Measurements from ENCODE around the gene ZBTB42. TPM values are rescaled to one million over a fixed set of nuclear protein-coding genes. Genes with fewer than 3 reads are reported as not detected.
A peak's percentile ranks its signal among the peaks of the same experiment; 100 is the strongest.

ZBTB42 gene
- total RNA-seq, 1 donor from 2014 or later: 7.0 TPM

DNA sequence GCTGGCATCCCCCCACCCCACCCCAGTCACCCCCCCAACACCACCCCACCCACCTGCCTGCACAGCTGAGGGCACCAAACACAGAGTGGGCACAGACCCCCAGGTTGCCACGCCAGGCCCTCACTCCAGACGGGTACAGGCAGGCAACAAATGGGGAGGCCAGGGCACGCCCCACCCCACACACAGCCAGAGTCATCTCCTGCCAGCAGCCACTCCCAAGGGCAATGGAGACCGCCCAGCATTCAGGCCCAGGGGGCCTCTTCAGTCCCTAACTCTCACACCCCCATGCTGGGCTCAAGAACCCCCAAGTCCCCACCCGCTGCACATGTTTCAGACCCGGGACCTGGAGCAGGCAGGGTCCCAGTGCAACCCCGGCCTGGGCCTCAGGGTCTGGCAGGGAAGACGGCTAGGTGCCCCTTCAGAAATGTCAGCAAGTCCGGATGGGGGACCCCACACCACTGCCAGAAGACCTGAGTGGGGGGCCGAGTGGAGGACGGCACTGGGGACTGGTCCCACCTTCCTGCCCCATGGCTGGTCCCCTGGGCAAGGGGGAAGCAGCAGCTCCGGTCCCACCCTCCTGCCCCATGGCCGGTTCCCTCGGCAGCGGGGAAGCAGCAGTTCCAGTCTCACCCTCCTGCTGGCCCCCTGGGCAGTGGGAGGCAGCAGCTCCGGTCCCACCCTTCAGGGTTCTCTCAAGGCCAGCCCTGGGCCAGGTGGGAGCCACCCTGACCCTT lies 17.2 kb upstream of the ZBTB42 start:
- DNase-seq: no peak

DNA sequence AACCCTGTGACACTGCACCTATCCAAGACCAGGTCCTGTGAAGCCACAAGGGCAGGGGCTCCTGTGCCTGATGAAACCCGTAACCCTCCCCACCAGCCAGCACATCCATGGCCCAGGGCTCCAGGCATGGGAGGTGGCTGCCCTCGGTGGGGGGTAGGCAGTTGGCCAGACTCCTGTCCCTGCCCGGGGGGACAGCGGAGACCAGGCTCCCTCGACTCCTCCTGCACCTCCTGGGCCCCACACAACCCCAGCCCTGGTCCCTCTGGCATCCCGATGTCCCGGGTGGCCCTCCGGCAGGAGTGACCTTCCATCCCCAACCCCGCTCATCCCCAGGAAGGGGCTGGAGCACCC lies 16.7 kb upstream of the ZBTB42 start:
- DNase-seq: no peak

DNA sequence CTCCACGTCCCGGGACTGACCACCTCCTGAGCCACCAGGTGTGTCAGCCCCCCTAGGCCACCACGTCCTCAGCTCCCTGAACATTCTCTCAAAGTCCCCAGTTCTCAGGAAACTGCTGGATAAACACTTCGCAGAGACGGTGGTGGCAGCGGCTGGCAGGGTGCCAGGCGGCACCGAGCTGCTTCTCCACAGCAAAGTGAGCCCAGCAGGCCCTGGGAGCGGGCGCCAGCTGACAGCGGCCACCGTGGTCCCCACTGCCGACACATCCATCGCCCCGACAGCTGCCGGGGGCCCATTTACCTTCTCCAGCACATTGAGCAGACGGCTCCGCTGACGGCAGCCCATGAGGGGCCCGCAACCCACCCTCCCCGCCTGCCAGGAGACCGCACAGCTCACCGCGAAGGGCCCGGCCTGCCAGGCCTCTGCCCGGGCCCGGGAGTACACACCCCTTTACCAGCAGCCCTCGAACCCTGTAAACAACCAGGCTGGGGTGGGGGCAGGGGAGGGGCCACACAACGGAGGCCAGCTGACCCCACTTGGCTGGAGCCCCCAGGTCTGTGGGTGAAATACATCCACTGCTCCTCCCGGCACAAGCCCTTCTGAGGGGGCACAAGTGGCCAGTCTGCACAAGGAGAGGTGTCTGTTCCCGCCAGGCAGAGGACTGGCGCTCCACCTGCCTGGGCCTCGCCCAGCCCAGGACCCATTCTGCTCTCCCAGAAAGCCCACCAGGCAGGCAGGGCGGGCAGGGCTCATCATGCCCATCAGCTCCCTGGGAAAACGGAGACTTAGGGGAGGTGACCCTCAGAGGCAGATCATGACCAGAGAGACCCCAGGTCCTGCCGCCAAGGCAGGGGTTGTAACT lies 15.8 kb upstream of the ZBTB42 start:
- DNase-seq: peak; percentile 44

DNA sequence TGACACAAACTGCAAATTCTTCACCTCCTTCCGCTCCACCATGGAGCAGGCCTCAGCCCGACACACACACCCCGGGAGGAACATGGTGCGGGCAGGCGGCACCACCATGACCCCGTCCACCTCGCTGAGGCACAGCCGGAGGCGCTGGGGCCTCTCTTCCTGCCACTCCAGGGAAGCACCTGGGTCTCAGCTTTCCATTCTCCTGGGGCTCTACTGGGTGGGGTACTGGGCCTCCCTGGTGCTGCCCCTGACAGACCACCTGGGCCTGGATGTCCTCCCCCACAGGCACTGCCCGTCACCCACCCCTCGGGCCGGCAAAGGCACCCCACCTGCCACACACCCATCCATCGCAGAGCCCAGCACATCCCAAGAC lies 15.2 kb upstream of the ZBTB42 start:
- DNase-seq: no peak

DNA sequence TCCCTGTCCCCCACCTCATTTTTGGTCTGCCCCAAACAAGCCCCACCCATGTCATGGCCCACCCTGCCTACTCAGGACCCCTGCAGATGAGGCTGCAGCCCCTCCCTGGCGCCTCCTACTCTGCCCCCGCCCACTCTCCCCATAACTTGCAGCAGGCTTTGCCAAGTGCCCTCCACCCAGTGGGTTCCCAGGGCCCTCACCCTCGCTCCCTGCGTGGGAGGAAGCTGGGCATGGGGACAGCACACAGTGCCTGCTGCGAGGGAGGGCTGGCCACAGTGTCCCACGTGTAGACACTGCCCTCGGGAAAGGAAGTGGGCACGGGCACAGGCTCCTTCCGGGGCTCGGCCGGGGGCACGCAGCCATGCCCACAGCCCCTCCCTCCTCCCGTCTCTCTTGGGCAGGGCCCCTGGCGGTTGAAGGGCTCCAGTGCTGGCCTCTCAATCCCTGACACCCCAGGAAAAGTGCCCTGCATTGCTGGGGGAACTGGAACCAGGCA lies 14.8 kb upstream of the ZBTB42 start:
- DNase-seq: no peak

DNA sequence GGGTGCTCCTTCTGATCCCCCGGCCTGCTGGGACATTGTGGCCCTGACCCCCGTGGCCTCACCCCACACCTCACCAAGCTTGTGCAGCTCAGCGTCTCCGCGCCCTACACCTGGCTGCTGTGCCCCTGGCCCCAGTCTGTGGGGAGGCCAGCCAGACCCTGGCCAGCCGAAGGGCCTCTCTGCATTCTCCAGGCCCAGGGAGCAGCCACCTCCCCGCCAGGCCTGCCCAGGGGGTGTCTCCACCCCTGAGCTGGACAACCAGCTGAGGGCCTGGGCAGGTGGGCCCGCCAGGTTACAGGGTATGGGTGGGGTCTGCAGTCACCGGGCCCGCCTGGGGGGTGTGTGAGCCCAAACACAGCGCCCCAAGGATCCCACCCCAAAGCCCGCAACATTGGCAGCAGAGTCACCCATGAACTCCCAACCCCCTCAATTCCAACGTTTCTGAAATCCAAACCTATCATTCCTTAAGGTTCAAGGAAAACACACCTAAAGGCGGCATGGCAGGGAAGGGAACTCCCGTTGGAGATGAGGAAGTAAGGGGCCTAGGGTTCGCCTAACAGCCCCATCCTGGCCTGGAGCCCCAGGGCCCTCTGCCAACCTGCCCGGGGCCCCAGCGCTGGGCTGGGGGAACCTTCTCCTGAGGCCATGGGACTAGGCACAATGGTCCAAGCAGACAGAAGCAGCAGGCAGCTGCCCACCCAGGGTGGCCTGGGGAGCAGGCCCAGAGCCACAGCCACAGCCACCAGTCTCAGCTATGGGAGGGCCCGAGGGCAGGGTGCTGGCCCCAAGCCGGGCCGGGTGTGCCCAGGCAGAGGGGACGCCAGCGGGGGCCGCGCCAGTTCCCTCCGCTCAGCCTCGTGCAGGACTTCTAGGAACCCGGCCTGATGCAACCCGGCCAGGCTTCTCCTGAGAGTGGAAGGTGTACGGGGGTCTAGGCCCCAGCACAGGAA lies 13.9 kb upstream of the ZBTB42 start:
- DNase-seq: no peak

DNA sequence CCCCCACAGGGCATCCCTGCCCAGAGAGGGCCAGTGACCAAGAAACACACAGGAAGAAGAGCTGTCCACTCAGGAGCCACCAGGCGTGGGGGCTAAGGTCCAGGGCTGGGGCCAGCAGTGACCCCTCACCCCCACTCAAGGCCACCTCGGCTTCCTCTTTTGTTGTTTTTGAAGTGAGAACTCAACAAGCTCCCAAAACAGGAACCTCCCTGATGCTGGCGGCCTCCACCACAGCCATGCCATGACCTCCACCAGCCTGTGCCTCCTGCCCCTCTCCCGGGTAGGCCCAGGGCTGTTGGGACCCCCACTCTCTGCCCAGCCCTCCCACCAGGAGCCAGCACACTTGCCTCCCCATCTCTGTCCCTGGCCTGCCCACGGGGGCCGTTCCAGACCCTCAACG lies 13.2 kb upstream of the ZBTB42 start:
- DNase-seq: no peak

DNA sequence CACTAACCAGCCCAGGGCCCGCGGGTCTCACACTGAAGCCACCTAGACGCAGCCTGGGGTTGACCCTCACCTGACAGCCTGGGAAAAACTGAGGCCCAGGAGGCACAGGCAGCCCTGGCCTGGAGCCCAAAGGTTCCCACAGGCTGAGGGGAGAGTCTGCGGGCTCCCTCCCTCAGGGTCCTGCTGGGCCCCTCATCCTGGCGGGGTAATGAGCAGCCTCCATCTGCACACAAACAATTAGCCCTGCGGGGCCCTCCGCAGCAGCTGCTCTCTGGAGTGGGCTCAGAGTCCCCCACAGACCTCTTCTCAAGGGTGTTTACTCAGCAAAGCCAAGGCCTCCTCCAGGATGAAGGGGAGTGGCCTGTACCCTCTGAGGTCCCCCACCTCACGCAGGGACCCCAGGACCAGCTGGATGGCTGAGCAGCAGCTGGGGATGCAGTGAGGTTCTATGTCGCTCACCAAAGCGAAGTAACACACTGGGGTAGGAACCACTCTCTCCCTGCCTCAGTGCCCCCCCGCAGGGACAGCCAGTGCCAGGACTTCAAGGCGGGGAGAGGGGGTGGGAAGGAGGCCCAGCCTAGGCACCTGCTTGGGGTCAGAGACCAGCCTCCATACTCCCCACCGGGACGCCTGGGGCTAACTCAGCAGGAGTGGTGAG lies 12.6 kb upstream of the ZBTB42 start:
- no peak for DNase-seq

DNA sequence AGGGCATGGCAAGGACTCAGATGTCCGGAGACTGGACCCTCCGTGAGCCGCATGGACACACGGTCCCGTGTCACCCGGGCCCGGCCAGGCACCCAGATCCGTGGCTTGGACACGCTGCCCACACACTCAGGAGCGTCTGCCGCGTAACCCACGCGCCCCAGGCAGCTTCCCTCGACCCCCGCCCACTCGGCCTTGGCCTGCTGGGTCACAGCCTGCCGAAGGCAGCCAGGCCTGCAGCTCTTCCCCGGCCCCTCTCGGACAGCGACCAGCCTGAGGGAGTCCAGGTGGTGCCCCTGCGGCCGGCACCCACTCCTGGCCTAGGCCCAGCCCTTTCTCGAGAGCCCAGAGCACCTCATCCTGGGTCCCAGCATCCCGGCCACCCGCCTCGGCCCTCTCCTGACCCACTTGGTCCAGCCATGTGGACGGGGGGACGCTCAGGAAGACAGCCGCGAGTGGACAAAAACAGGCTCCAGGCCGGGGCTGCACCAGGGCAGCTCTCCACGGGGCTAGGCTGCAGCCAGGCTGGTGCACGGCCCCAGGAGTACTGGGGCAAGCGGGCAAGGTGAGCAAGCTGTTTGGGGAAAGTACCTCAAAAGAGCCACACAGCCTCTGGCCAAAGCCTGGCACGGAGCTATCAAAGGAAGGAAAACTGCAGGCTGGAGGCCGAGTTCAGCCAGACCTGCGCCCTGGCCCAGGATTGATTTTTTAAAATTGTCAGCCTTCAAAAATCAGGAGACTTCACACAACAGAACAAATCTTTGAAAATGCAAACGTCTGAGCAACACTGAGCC lies 11.8 kb upstream of the ZBTB42 start:
- DNase-seq: no peak

DNA sequence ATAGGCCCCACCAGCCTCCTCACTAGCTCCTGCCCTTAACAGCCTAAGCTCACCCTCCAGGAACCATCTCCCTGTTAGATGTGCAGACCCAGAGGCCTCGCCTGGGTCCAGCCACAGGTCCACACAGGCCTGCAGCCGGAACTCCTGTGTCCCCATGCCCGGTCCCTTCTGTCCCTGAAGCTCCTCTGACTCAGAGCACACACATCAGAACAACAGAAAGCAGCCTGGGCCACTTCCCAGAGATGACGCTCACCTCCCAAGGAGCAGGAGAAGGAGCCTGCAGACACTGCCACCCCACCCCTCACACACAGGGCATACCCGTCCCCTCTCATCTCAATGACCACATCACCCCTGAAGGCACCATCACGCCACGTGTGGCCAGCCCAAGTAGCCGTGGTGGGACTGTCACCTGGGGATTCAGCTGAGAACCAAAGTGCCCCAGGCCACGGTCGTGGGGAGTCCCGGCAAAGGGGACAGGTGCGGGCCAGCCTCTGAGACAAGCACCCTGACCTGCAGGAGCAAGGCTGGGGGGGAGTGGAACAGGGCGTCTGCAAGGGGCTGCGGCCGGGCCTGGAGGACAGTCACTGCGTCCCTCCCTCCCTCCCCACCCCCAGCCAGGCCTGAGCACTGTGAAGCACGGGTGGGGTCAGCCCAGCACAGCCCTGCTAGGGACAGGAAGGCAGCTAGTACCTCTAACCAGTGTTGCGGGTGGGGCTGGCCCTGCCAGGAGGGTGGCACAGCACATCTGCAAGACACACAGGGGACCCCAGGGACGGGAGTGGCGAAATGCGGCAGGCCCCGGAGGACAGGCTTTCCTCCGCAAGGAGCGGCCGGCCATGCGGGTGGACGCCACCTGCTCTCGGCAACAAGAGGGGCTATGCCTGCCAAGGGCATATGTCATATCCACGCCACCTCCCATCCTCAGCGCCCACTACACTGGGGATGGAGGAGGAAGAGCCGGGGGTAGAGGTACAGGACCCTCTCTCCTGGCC lies 10.9 kb upstream of the ZBTB42 start:
- DNase-seq: no peak

DNA sequence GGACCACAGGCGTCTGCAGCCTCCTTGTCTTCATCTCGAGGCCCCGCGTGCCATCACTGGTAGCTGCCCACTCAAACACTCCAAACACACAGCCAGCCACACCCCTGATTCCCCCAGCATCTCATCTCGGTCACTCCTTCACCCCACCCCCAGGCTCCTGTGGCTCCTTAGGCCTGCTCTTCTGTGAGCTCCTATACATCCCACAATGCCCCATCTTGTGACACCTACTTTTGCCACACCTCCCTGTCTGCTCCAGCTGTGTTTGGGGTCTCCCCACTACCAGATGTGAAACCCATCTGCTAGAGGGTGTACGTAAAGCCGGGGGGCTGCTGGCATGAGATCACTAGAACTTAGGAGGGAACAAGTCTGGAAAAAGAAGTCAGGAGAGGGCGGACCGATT lies 9.5 kb upstream of the ZBTB42 start:
- DNase-seq: no peak

DNA sequence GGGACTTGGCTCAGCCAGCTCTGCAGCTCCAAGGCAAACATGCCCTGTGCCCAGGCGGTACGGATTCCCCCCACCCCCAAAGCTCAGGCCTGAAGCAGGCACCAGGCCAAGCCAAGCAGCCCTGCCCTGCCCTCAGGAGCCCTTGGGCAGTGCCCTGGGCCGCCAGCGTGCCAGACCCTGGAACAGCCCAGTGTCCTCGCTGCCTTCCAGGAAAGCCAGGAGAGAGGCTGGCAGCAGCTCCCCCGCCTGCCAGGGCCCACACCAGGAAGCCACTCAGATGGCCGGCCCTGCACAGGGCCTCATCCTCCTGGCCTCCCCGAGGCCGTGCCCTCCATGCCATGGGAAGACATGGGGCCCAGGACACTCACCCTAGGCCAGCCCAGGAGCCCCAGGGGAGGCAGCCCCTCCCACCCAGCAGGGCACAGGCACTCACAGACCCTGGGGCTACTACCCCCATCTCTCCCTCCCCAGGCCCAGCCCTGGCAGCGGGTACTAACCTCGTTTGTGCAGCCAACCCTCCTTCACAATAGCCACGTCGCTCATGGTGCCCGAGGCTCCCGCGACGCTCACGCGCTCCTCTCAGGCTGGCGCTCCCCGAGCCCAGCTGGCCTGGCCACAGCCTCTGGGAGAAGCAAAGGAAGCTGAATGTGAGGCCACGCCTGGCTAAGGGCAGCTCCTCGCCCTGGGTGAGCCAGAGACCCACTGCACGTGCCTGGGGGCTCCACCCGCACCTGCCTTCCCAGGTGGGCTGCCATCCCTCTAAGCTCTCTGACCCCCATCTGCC lies 8.6 kb upstream of the ZBTB42 start:
- DNase-seq: peak; percentile 17

DNA sequence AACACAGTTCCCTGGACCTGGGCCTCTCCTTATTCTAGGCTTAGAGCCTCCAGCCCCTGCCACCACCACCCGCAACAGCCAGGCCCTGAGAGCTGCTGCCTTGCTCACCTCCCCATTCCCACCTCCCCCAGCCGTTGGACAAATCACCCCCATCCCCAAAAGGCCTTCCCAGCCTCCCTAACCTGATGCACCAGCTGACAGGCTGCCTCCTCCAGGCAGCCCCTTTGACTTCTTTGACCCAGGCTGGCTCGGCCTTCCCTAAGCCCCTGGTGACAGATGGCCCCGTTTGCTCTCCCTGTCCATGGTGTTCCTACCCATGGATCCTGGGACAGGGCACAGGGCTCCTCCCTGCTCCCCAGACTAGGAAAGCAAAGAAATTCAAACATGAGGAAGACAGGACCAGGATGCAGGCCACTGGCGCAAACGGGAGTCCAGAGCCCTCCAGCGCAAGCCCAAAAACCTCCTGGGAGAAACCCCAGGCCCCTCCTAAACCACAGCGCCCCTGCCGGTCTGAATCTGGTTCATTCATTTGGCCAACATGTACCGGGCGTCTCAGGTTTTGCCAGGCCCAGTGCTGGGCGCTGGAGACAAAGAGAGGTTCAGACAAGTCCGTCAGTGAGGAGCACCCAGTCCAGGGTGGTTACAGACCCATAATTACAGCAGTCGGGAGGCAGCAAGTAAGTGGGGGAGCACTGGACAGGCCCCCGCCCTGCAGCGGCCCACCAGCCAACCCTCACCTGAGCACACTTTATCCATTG lies 7.8 kb upstream of the ZBTB42 start:
- DNase-seq: no peak

DNA sequence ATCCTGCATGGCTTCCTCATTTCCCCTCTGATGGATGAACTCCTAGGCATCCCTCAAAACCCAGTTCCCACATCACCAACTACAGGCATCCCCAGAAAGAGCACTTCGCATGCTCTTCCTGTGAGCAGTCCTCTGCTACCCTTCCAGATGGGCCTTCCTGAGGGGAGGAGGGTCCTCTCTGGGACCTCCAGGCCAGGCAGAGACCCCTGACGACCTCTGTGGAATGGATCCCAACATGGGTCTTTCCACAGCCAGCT lies 7.3 kb upstream of the ZBTB42 start:
- no peak for DNase-seq

DNA sequence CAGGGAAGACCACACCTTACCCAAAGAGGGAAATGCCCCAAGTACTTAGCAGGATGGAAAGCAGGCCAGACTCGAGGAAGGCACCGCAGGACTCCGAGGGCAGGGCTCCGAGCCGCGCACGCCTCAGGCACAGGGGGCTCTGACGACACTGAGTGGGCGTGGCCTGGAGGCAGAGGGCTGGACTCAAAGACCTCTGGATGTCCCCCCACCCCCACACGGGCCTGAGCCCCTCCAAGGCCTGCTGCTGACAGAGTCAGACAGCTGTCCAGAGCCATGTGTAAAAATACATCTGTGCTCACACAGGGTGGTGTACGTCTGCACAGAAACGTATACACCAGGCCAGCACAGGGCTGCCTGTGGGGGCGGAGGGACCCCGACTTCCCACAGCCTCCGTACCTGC lies 6.8 kb upstream of the ZBTB42 start:
- peak; percentile 67 for DNase-seq

DNA sequence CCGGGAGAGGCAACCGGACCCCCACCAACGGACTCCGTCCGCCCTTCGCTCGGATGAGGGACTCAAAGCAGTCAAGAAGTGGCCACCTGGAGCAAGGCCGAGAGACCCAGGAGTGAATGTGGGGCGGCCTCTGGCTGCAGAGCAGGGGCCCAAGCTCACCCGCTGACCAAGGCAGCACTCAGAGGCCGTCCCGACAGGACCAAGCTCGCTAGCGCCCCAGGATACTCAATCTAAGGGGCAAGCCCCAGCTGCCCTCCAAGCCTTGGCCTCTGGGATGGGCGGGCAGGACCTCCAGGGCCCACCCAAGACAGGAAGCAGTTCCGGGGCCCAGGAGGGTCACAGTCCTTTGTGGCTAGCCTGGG lies 6.3 kb upstream of the ZBTB42 start:
- DNase-seq: peak; percentile 54

DNA sequence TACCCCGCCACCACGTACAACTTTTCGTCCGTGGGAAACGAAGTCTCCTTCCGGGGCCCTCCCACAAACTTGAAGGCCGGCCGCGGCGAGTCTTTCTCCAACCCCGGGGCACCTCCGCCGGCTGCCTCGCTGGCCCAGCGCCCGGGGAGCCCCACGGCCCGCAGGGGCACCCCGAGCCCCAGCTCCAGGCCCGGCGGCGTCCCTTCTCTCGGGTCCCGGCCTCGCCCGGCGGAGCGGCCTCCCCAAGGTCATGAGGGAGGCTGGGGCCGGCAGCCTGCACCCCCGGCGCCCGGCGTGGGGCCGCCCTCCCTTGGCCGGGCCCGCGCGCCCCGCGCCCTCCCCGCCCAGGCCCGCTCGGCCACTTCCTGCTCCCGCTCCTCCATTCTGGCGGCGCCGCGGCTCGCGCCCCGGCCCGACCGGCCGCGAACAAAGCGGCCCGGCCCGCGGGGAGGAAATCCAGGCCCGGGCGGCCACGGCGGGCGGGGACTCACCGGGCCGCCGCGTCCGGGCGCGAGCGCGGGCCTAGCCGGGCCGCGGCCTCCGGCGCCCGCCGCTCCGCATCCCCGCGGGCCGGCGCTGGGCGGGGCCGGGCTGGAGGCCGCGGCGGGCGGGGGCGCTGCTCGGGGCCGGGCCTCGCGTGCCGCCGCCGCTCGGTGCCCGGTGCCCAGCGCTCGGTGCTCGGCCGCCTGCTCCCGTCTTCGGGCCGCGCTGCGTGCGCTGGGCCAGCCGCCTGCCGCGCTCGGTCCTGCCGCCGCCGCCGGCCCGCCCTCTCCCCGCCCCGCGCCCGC lies 5.7 kb upstream of the ZBTB42 start, which contains the start of gene AKT1:
AKT1 (minus strand) TSS at position 756 of the 788 bp plus-strand sequence. CDS start 3,105 bp downstream, outside the sequence.
- DNase-seq: peak; percentile 32

All from dermis blood vessel endothelial cell (primary cell).